GM19397 (cell line): ENCODE measurements around the gene TEX12.
"Not testable (repeated sequence)": the region's sequence is repeated elsewhere in the genome, so short reads cannot be mapped to it uniquely, and the experiment has no call there.

Source experiments
- ATAC-seq: cut with Tn5 transposase; IDR thresholded peaks from one replicate; pipeline ENCODE4 v1.9.1; 2021; ENCODE audit warnings: mild to moderate bottlenecking, moderate library complexity; ENCODE audit not compliant: unreplicated experiment

Gene TEX12

GRCh38 chr11:112163875-112164685 is 3.1 kb upstream of the TEX12 start, which contains the start of gene IL18:
IL18 (minus strand) TSS chr11:112164094; CDS start chr11:112155053, 9,041 bp downstream.
- no peak for ATAC-seq

GRCh38 chr11:112165049-112165448 is 2.1 kb upstream of the TEX12 start:
- ATAC-seq: no peak

- ATAC-seq: no peak
Observed at GRCh38 chr11:112166562-112166961, 610 bp upstream of the TEX12 start.

- ATAC-seq: no peak
Observed at GRCh38 chr11:112172362-112172994, 5.3 kb downstream of the TEX12 start.

DNA sequence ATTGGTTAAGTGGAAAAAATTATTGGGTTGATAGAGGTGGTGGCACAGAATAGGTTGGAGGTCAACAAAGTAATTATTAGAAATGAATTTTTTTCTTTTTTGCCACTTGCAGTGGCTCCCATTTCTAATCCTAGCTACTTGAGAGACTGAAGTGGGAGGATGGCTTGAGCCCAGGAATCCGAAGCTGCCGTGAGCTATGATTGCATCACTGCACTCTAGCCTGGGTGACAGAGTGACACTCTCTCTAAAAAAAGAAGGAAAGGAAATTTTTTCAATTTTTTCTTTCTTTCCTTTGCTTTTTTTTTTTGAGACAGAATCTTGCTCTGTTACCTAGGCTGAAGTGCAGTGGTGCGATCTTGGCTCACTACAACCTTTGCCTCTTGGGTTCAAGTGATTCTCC is 6.0 kb downstream of the TEX12 start:
- ATAC-seq: no peak

GRCh38 chr11:112174789-112175598 is 7.8 kb downstream of the TEX12 start, which contains the start of gene BCO2:
BCO2 (plus strand) TSS chr11:112175512; CDS start chr11:112175602, 90 bp downstream.
- no peak for ATAC-seq

- no peak for ATAC-seq
Observed at GRCh38 chr11:112175599-112175952, 8.4 kb downstream of the TEX12 start.

DNA sequence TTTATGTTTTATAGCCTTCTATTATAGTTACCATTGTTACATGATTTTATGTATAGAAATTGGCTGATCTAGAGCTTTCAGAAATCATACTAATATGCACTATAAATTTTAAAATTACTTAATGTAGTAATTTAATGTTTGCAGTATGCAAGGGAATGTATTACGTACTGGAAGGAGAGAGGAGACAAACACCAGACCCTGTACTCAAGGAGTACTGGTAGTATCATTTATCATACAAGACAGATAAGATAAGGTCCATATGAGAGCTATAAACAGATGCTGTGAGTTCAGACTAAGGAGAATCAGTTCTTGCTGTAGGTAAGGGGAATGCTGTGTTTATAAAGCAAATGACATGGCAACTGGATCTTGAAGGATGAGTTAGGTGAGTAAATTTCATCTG is 8.9 kb downstream of the TEX12 start:
- ATAC-seq: no peak

DNA sequence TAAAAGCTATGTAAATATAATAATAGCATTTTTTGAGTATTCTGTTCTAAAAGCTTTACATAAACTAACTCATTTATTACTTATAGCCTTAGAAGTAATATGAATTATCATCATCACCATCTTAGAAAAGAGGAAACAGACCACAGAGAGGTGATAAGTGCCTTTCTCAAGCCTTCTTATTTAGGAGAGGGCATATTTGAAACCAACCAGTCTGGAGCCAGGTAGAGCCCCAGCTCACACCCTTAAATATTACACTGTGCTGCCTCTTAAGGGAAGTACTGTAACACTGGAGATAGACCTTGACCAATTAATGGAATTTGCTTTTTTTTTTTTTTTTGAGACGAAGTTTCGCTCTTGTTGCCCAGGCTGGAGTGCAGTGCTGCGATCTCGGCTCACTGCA is 10.4 kb downstream of the TEX12 start:
- no peak for ATAC-seq

DNA sequence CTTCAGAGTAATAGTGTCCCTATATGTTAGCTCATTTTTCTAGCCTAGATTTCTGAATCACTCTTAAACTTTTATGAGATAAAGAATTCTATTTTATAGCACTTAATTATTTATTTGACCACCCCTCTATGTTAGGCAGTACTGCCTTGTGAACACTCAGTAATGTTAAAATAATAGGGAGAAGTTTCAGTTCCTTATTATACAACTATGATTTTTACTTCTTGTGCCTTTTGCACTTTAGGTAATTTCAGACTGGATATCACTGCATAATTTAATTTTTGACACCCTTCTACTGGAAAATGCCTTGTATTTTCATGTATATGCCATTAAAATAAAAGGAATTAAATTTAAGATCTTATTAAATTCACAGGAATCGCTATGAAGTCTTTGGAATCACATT is 11.3 kb downstream of the TEX12 start:
- ATAC-seq: no peak

GRCh38 chr11:112178936-112179335 is 11.8 kb downstream of the TEX12 start:
- no peak for ATAC-seq

- no peak for ATAC-seq
Observed at GRCh38 chr11:112179601-112180000, 12.4 kb downstream of the TEX12 start.

DNA sequence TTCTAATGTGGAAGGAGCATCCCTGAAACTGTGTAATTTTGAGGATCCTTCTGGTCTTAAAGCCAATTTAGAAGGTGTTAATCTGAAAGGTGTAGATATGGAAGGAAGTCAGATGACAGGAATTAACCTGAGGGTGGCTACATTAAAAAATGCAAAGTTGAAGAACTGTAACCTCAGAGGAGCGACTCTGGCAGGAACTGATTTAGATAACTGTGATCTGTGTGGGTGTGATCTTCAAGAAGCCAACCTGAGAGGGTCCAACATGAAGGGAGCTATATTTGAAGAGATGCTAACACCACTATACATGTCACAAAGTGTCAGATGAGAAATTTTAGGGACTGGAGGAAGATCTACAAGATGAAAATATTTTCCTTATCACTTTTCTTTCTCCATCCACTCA is 15.7 kb downstream of the TEX12 start:
- ATAC-seq: no peak

DNA sequence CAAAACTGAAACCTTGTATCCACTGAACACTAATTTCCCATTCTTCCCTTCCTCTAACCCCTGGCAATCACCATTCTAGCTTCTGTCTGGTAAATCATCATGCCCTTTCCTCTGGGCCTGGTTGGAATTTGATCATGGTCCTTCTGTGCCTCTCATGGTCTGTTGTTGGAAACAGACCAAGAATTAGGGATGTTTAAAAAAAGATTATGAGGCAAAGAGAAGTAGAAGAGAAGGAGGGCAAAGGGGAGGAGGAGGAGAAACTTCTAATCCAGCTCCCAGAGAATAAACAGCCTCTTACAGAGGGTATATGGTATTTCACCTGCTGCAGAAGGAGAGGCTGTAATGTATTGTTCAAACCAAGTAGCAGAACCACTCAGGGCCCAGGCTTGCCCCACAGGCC is 18.7 kb downstream of the TEX12 start:
- ATAC-seq: no peak

DNA sequence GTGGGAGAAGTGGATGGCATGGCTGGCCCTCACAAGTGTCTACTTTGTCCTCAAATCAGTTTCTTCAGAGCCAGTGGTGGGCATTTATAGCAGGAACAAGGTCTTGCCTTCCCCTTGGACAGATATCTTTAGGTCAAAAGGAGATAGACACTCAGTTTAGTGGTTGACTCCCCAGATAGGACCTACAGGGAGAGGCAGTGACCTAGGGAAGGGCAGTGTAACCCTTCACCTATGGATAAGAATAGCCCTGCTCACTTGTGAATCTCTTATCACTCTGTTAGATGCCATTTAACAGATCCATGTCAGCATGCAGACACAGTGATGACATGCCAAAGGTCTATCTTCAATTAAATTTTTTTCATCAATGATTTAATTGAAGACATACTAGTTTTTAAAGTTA is 19.1 kb downstream of the TEX12 start:
- no peak for ATAC-seq

DNA sequence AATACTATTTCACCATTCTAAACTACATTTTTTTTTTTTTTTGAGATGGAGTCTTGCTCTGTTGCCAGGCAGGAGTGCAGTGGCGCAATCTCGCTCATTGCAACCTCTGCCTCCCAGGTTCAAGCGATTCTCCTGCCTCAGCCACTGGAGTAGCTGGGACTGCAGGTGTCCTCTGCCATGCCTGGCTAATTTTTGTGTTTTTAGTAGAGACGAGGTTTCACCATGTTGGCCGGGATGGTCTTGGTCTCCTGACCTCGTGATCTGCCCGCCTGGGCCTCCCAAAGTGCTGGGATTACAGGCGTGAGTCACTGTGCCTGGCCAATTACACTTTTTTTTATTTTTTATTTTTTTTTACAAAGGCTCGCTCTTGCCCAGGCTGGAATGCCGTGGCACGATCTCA is 27.9 kb downstream of the TEX12 start:
- ATAC-seq: not testable (repeated sequence)

GRCh38 chr11:112195951-112196351 is 28.8 kb downstream of the TEX12 start:
- no peak for ATAC-seq

GRCh38 chr11:112196519-112197087 is 29.4 kb downstream of the TEX12 start:
- ATAC-seq: no peak

- not testable (repeated sequence) for ATAC-seq
Observed at GRCh38 chr11:112199101-112199500, 31.9 kb downstream of the TEX12 start.

DNA sequence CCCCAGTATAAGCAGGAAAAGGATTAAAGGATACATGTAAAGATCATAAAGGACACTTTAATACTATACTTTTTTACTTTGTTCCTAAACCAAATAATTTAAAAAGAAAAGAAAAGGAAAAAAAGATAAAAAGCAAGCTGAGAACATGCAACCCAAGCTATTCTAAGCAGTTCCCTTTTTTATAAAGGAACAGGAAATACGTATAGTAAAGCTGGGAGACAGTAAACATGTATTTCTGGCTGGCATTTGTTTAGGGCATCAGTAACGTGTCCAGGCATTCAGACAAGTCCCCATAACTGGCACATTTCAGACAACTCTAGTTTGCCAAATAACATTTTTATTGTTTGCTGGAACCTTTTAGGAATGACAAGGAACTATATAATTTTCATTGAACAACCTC is 33.1 kb downstream of the TEX12 start:
- ATAC-seq: no peak

DNA sequence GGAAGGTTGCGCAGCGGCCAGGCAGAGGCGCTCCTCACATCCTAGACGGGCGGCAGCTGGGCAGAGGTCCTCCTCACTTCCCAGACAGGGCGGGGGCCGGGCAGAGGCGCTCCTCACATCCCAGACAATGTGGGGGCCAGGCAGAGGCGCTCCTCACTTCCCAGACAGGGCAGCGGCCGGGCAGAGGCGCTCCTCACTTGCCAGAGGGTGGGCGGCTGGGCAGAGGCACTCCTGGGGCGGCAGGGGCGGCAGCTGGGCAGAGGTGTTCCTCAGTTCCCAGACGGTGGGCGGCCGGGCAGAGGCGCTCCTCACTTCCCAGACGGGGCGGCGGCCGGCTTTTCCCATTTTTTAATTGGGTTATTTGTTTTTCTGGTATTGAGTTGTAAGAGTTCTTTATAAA is 38.9 kb downstream of the TEX12 start:
- no peak for ATAC-seq
